ENCODE results near the gene STS.
"Not testable (repeated sequence)": the region's sequence is repeated elsewhere in the genome, so short reads cannot be mapped to it uniquely, and the experiment has no call there.

Gene STS

DNA sequence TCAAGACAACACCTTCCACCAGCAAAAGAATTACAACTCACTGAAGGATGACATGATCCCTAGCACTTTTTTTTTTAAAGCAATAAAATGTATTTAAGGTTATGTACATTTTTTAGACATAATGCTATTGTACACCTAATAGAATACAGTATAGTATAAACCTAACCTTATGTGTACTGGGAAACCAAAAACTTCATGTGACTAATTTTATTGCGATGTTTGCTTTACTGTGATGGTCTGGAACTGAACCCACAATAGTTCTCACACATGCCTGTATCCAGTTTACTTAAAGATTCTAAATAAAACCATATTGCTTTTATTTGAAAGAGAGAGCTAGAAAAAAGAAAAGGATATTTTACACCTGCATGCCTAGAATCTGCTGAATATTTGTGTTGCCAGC is 4.4 kb upstream of the STS start:
- no peak for DNase-seq (ENCODE audit: low read depth)

DNA sequence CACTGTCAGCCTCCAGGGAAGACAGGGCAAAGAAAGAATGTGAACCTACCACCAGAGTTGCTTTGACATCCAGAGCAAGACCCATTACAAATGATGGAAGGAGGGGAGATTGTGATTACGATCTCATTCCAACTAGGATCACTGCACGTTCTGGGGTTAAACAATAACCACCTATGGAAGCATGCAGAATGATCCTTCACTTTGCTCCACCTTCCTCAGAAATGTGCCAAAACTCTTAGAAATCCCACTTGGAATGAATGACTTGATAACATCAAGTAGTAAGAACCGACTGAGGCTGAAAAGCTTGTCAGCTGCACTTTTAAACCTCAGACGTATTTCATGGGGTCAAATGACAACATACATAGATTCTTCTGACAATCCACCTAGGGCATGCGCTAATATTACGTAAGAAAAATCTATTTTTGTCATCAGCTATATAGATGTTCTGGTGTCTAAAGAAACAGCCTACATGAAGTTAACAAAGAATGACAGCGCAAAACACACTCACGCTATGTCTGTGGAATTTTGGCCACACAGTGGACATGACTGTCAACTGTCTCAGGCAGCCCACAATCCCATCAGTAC is 3.5 kb upstream of the STS start:
- no peak for DNase-seq (ENCODE audit: low read depth)

DNA sequence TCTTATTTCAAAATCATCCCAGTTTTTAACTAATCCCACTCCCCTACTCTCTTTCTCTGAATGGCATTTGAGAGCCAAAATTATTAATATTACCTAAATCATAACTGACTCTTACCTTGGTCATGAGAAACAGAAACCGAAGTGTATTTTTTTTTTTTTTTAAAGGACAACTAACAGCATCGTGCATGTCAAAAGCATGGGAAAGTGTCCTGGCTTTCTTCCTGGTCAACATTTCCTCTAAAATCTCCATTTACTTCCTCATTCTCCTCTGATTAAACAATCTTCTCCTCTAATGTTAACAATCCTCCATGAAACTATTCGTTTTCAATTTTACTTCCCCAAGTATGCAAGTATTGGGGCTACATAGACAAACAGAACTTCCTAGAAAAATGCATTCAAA is 2.1 kb upstream of the STS start:
- DNase-seq (ENCODE audit: low read depth): no peak

DNA sequence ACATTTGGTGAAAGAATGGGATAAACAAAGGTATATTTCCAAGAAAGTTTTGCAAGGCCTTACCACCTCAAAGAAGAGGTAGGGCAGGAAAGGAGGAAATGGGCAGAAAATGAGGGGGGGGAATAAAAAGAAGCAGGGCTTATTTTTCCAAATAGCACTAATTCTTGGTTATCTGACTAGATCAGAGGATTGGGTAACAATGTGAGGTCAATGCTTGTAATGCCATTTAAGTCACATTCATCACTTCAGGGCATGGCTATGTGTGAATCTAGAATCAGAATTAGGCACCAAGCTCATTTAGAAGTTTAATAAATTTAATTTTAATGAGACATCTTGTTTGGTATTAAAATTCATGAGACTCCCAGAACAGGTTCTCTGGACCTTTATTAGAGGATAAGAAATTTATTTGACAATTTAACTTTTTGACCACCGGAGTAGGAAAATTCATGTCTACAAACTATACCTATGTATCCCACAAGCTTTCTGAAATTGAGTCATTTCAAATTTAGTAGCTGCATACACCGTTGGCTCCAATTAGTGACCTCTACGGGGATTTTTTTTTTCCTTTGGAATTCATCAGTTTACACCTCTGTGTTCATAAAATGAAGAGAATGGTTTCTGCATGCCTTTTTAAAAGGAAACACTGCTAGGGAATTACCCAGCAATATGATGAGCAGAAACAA is 1.4 kb upstream of the STS start:
- DNase-seq (ENCODE audit: low read depth): no peak

DNA sequence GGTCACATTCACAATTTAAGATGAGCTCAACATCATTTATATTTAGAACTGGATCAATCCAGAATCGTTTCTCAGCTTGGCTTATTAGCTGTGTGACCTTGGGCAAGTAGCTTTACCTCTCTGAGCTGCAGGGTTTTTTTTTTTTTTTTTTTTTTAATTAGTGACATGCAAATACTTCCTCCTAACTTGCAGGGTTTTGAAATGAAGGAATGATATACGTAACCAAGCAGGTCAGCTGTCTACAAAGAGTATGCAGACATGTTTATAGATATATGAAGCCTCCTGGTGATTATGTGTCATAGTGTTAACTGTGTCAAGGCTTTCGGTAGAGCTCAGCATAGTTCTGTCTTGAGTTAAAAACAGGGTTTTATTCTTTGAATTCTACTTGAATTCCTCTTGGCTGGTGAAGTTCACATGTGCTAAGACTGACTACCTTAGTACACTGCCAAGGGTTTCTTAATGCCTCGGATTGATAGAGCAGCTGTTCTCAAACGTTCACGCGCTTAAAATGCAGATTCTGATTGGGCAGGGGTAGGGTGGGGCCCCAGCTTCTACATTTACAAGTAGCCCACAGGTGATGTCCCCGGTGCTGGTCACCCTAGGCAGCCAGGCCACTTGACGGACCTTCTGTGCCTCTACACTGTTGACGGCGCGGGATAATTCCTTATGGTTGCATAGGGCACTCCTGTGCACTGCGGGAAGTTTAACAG is 654 bp upstream of the STS start:
- DNase-seq (ENCODE audit: low read depth): peak; percentile 20

DNA sequence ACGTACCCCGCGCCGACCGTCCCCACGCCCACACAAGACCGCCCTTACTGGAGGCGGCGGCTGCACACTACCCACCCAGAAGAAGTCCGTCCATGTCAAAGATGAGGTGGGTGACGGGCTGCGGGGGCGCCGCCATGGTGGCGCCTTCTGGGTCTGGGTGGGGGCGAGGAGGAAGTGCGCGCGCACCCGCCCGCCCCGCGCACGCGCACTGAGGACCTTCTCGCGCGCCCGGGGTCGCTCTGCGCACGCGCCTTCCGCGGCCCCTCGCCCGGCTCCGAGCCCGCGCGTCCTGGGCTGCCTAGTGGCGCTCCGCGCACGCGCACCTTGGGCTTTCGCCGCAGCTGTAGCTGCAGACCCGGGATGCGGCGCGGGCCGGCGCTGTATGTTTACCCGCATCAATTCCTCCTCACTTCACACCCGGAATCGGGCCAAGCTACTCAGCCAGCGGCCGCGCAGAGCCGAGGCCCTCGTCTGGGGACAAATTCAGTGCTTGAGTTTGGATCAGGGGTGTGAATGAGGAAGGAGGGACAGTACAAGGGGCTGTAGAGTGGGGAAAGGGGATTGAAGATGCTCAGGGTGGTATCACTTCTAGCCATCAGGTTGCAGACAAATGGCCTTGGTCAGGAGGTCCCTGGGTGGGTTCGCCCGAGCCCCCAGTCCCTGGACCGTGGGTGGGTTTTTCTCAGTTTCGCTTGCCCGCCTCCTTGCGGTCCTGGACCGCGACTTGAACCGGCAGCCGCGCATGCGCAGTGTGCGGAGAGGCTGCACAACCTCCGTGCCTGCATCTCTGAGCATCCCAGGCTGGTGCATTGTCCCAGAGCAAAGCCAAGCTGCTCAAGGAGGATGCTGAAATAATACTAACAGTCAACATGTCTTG is 704 bp downstream of the STS start, which contains the start of gene PUDP:
Gene PUDP (minus strand): TSS at position 176 of the 877 bp plus-strand sequence. CDS start 40 bp downstream, at position 136.
- DNase-seq (ENCODE audit: low read depth): peak; percentile 78

DNA sequence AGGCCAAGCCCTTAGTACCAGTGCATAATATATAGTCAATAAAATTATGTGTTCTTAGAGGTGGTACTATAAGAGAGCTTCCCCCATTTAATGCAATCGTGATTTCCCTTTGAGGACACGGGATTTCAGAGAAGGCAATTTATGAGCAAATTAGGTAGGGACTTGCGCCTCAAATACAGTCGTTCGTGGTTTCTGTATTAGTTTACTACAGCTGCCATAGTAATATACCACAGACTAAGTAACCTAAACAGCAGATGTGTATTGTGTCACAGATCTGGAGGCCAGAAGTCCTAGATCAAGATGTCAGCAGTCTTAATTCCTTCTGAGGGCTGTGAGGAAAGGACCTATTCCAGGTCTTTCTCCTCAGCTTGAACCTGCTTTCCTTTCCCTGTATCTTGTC is 1.9 kb downstream of the STS start:
- DNase-seq (ENCODE audit: low read depth): no peak

DNA sequence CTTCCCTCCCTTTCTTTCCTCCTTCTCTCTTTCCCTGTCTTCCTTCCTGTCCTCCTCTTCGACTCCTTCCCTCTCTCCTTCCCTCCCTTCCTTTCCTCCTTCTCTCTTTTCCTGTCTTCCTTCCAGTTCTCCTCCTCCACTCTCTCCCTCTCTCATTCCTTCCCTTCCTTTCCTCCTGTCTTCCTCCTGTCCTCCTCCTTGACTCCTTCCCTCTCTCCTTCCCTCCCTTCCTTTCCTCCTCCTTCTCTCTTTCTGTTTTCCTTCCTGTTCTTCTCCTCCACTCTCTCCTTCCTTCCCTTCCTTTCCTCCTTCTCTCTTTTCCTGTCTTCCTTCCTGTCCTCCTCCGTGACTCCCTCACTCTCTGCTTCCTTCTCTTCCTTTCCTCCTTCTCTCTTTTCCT is 5.7 kb downstream of the STS start:
- DNase-seq (ENCODE audit: low read depth): no peak

DNA sequence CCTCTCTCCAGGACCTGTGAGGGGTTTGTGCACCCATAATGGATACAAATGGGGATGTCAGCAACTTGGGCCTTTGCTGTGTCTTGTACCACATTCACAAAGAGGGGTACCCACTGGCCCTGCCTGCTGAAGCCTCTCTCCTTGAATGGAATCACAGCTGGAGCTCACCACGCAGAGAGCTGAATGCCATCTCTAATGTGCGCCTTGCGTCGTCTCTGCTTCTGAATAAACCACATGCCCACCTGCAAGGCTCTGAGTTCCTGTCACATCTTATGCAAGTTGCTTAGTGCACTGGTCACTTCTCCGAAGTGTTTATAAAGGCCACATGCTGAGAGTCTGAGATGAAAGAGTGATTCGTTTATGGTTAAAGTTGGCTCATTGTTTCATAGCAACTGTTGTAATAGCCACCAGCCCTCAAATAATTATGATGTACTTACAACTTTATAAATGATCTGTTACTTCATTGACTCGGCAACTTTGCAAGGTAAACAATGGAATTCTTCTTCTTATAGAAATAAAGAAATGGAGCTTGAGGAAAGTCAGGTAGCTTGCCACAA is 6.6 kb downstream of the STS start:
- no peak for DNase-seq (ENCODE audit: low read depth)

DNA sequence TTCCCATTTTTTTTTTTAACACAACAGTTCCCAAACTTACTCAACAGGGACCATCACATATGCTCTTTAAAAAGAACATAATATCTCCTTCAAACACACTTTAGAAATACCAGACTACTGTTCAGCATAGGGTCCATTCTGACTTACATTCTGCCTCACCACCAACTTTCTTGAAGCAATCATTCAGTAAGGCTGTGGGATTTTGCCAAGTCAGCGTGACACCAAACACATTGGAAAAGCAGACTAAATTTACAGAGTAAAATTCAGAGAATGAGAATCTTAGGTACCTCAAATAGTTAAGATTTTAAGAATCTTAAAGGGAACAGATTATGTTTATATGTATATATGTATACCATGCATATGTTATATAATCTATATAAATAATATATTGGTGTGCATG is 7.7 kb downstream of the STS start:
- DNase-seq (ENCODE audit: low read depth): no peak

DNA sequence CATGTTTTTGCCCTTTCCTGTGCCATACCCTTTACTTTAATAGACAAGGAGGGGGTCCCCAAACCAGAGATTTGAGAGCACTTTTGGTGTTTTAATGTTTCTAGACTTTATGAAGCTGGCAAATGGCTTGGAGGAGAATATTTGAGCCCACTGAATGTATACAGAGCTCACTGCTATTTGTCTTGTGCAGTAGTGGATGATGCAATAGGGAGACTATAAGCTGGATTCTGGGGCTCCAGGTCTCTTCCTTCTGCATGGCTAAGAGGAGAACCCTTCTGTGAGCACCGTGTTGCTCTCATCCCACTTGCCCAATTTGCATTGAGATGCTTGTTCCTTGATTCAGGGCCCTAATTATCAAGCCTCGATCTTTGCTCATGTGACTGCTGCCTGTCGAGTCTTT is 9.4 kb downstream of the STS start:
- no peak for DNase-seq (ENCODE audit: low read depth)

DNA sequence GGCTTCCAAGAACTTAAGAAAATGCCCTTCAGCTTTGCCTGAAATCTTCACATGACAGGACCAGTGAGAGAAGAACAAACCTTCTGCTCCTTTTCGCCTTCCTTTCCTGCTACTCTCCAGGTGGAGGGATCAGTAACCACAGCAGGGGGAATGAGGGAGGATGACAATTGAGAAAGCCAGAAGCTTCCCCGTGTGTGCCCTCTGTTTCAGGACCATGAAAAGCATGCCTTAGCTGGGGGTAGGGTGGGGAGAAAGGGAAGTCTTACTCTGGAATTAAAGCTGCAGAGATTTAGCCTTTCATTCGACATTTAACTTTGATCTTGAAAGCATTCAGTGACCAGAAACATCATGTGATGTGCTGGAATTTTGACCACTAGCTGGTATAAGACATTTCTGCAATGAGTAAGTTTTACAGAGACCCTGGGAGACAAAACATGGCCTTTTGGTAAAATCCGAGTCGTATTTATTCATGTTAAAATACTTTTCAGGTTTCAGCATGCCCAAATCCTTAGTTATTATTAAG is 11.0 kb downstream of the STS start:
- no peak for DNase-seq (ENCODE audit: low read depth)

DNA sequence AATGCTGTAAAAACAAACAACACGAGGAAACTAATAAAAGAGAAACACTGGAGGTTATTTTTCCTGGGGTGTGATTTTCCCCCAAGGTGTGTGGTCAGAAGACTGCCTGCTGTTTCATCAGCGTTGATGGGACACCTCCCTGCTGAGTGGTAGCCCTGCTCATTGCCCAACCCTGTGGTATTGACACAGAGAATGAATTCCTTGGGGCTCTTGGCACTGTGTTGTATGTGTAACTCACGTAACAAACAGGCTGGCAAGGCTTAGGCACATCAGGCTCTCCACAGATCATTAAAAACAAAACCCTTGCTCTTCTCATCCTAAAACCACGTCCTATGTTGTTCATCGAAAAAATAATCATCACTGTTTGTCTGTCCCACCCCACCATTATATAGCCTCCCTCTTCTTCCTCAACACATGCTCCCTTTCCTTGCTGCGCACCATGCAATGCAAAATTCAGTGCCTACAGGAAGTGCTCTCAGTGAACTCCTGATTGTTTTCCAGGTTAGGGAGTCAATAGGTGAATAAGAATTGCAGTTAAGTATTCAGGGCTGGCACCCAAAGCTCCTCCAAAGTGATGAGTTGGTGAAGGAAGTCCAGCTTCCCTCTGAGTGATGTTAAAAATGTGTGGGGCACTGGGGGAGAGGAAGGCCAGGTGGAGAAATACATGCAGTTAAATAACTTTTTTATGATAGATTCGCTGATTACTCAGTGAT is 11.8 kb downstream of the STS start:
- peak; percentile 1 for DNase-seq (ENCODE audit: low read depth)

DNA sequence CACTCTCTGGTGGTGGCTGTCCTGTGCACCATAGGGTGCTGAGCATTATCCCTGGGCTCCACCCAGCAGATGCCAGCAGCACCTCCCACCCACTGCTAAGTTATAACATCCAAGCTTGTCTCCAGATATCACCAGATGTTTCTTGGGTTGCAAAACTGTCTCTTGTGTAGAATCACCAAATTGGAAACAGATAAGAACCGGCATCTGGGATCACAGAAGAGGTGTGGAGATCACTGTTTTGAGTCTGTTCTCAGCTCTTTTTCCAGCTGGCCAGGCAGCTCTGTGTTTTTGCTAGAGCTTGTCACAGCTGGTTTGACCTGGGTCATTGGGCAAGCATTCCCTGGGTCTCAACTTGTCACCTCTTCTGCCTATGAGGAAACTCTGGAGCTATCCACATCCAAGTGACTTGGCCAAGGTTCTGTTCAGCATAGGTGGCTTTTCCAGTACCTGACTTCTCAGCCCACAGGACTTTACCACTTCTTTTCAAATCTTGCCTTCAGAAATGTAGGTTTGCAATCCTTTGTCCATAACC is 15.7 kb downstream of the STS start:
- no peak for DNase-seq (ENCODE audit: low read depth)

DNA sequence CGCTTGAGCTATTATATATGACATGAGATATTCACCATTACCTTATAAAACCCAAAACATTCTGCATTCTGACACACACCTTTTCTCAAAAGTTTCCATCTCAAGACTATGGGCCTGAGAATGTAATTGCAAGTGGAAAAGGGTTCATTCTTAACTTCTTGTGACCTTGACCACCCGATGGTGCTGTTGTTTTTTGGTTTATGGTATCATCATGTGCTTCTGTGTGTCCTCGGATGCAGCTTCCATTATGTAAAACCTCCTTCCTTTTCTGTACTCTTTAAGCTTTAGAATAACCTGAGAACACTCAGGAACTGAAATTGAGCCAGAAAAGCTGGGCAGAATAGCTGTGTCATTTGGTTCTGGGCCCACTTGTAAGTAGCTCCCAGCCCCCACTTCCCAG is 16.7 kb downstream of the STS start:
- DNase-seq (ENCODE audit: low read depth): no peak

DNA sequence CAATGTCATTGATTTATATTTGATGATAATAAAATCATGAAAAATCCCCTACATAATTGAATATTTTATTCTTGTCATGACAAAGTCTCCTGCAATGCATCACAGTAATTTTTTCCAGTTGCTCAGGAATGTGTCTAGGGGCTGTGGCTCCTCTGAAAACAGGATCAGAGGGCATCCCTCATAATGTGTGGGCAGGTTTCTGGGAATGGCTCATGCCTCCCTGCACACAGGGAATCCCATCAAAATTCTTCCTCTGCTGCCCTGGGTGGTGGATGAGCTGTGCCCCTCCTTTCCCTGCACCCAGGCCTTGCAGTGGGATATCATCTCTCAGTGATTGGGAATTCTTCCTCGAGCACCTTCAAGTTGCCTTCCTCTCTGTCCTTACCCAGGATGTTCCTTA is 20.9 kb downstream of the STS start:
- no peak for DNase-seq (ENCODE audit: low read depth)

DNA sequence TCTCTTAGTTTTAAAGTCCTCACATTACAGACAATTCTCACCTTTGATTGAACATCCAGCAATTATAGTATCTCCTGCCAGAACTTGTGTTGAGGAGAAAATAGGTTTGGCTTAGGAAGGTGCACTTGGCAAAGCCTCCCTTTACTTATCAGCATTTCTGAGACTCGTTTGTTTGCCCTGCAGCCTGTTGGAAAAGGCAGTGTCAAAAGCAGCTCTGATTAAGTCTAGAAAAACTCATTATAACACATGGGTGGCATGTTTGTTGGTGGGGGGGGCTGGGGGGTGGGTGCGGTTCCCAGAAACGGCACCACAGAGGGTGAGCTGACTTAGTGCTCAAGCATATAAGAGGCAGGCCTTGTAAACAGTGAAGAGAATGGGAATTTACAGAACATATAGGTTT is 22.1 kb downstream of the STS start:
- DNase-seq (ENCODE audit: low read depth): no peak

DNA sequence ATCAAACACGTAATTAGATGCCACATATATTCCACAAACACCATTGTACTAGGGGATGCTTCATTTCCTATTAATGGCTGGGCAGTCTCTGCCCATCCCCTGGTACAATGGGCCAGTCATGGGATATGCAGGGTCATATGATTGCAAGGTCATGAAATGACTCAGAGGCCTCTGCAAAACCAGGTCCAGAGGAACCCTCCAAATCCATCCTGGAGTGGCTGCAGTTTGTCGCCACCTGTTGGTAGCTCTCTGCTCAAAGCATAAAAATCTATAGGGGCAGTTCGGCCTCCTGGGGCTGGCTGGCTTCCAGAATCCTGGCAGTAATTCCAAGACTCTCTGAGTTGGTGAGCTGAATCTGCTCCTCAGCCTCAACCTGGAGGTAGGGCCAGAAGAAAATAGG is 23.4 kb downstream of the STS start:
- DNase-seq (ENCODE audit: low read depth): peak; percentile 32

DNA sequence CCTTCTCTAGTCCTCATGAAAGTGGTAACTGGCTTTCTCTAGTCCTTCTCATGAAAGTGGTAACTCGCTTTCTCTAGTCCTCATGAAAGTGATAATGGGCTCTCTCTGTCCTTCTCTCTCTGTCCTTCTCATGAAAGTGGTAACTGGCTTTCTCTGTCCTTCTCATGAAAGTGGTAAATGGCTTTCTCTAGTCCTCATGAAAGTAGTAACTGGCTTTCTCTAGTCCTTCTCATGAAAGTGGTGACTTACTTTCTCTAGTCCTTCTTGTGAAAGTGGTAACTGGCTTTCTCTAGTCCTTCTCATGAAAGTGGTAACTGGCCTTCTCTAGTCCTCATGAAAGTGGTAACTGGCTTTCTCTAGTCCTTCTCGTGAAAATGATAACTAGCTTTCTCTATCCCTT is 31.3 kb downstream of the STS start:
- DNase-seq (ENCODE audit: low read depth): not testable (repeated sequence)

DNA sequence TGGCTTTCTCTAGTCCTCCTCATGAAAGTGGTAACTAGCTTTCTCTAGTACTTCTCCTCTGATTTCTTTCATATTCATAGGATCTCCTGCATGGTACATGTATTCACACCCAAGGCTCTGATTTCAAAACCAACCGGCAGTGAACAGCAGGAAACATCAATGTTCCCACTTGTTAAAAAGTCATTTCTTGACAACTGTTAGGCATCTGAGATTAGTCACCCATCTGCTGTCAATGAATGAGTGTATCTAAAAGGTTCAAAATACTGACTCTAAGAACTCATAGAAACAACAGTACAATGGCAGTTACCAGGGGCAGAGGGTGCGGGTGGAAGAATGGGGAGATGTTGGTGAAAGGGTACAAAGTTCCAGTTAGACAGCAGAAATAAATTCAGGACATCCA is 31.9 kb downstream of the STS start:
- no peak for DNase-seq (ENCODE audit: low read depth)

DNA sequence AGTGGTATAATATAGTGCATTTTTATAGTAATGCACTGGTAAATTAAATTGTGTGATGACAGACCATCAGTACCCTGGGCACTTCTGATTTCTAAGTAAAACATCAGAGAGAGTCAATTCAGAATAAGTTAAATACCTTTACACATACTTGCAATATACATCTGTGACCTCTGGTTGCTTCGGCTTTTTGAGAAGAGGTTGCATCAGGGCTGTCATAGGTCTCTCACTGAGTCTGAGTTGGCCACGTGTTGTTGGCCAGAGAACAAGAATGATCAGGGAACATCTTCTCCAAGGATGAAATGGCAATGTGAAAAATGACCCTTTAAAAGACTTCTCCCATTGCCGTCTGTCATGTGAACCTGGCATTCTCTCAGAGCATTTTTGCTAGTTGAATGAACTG is 37.3 kb downstream of the STS start:
- no peak for DNase-seq (ENCODE audit: low read depth)
